ENCODE measurements around the gene GPR82.

GPR82 gene

DNA sequence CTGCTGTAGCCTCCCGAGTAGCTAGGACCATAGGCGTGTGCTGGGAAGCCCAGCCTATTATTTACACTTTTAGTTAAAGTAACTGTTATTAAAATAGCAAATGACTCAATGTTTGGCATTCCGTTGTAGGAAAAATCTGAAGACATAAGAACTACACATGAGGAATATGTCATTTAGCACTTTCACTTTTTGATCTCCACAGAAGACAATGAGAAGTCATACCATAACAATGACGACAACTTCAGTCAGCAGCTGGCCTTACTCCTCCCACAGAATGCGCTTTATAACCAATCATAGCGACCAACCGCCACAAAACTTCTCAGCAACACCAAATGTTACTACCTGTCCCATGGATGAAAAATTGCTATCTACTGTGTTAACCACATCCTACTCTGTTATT is 28.6 kb upstream of the GPR82 start:
- H3K27ac ChIP-seq = no peak overlapping the region
- H3K4me3 ChIP-seq (ENCODE audit: low read depth in 1 of 2, low read length in 1 of 2) = no peak overlapping the region
- TF ChIP-seq, protein P1, sequence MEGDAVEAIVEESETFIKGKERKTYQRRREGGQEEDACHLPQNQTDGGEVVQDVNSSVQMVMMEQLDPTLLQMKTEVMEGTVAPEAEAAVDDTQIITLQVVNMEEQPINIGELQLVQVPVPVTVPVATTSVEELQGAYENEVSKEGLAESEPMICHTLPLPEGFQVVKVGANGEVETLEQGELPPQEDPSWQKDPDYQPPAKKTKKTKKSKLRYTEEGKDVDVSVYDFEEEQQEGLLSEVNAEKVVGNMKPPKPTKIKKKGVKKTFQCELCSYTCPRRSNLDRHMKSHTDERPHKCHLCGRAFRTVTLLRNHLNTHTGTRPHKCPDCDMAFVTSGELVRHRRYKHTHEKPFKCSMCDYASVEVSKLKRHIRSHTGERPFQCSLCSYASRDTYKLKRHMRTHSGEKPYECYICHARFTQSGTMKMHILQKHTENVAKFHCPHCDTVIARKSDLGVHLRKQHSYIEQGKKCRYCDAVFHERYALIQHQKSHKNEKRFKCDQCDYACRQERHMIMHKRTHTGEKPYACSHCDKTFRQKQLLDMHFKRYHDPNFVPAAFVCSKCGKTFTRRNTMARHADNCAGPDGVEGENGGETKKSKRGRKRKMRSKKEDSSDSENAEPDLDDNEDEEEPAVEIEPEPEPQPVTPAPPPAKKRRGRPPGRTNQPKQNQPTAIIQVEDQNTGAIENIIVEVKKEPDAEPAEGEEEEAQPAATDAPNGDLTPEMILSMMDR (IDR thresholded peaks at IDR 0.05) = no peak
- H3K36me3 ChIP-seq = no peaks in the 10 kb centered on the region
- no peaks in the 10 kb centered on the region for H3K9me3 ChIP-seq
- H3K4me1 ChIP-seq (ENCODE audit: control insufficient read depth in 1 of 2, insufficient read depth in 1 of 2, low read depth in 1 of 2, low read length in 1 of 2) = peaks cover 14 to 18% of the 10 kb centered on the region in 2 experiments
- no peaks in the 10 kb centered on the region for H3K27me3 ChIP-seq

DNA sequence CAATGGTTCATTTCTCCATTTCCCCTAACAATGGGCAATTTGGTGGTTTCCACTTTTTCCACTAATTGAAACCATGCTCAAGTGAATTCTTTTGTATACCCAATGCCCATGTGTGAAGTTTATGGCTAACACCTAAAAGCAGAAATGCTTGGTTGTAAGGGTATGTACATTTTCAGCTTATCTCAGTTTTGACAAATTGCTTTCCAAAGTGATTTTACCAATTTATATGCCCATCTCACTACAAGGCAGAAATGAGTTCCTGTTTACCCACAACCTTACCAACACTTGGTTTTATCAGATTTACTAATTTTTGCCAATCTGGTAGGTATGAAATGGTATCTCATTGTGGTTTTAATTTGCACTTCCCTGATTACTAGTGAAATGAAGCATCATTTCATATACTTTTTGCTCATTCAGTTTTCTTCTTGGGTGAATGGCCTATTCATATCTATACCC is 20.4 kb upstream of the GPR82 start:
- Histone ChIP-seq H3K27me3 (no peaks in the 10 kb centered on the region), H3K9me3 (no peaks in the 10 kb centered on the region), H3K4me1 (ENCODE audit: control insufficient read depth in 1 of 2, insufficient read depth in 1 of 2, low read depth in 1 of 2, low read length in 1 of 2) (peaks cover 41 to 42% of the 10 kb centered on the region in 2 experiments), H3K36me3 (no peaks in the 10 kb centered on the region), H3K4me3 (ENCODE audit: low read depth in 1 of 2, low read length in 1 of 2) (no peak overlapping the region), H3K27ac (no peak overlapping the region)
- TF ChIP-seq, protein P1 (IDR thresholded peaks at IDR 0.05) = no peak

DNA sequence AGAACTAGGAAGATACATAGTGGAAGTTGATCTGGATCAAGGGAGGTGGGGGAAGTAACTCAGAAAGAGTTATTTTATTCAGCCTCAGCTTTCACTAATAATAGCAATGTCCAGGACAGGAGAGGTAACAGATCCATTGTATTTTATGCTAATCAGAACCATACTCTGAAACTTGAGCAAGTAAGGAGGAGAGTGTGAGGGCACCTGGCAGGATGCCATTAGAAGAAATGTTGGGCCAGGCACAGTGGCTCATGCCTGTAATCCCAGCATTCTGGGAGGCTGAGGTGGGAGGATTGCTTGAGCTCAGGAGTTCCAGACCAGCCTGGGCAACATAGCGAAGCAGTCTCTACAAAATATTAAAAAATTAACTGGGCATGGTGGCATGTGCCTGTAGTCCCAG is 18.9 kb upstream of the GPR82 start:
- Histone ChIP-seq H3K27me3 (no peaks in the 10 kb centered on the region), H3K27ac (peak overlapping the region; percentile 82)
- TF ChIP-seq, protein P1 (IDR thresholded peaks at IDR 0.05) = no peak

DNA sequence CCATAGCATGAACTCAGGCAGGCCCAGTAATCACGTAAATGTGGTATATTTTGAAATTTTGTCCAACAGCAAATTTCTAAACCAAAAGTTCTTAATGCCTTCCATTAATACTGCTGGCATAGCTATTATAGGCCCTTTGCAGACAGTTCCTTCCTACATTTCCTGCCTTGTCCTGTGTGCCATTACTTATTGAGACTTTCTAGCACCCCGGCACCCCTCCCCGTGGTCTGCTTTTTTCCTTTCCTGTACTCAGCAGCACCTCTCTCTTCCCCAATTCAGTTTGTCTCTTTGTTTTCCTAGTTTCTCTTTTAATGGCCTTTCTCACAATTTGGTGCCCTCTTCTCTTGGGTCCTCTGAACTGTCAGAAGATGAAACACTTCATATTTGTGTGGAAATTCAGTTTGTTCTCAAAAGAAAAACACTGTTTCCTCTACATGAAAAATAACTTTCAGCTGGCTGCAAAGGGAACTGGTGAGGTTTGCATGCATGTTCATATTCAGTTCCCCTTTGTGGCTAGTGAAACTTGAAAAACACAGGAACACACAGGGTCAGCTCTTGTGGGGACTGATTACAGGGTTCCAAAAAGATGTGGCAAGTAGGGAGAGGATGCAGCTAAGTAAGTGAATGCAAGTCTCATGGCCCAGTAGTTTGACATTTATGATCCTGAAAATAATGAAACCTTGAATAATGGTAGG is 18.2 kb upstream of the GPR82 start:
- Histone ChIP-seq H3K27ac (peak overlapping the region; percentile 82), H3K4me1 (ENCODE audit: control insufficient read depth in 1 of 2, insufficient read depth in 1 of 2, low read depth in 1 of 2, low read length in 1 of 2) (peaks cover 41 to 42% of the 10 kb centered on the region in 2 experiments), H3K4me3 (ENCODE audit: low read depth in 1 of 2, low read length in 1 of 2) (peak overlapping the region; percentile 14 to 27), H3K36me3 (no peaks in the 10 kb centered on the region), H3K9me3 (no peaks in the 10 kb centered on the region), H3K27me3 (no peaks in the 10 kb centered on the region)
- TF ChIP-seq, protein P1 (IDR thresholded peaks at IDR 0.05) = no peak

More for the DNA sequence above, 18.9 kb upstream of the GPR82 start:
- peak overlapping the region; percentile 14 to 27 for H3K4me3 ChIP-seq (ENCODE audit: low read depth in 1 of 2, low read length in 1 of 2)
- H3K4me1 ChIP-seq (ENCODE audit: control insufficient read depth in 1 of 2, insufficient read depth in 1 of 2, low read depth in 1 of 2, low read length in 1 of 2) = peaks cover 41 to 42% of the 10 kb centered on the region in 2 experiments
- H3K9me3 ChIP-seq = no peaks in the 10 kb centered on the region
- no peaks in the 10 kb centered on the region for H3K36me3 ChIP-seq

GRCh38 chrX:41707218-41707617 is 16.8 kb upstream of the GPR82 start:
- TF ChIP-seq, protein P1 (IDR thresholded peaks at IDR 0.05) = no peak
- H3K9me3 ChIP-seq = no peaks in the 10 kb centered on the region
- no peaks in the 10 kb centered on the region for H3K27me3 ChIP-seq
- peak overlapping the region; percentile 82 for H3K27ac ChIP-seq
- H3K36me3 ChIP-seq = no peaks in the 10 kb centered on the region
- H3K4me3 ChIP-seq (ENCODE audit: low read depth in 1 of 2, low read length in 1 of 2) = no peak overlapping the region
- peaks cover 41 to 42% of the 10 kb centered on the region in 2 experiments for H3K4me1 ChIP-seq (ENCODE audit: control insufficient read depth in 1 of 2, insufficient read depth in 1 of 2, low read depth in 1 of 2, low read length in 1 of 2)
